HepG2 (cell line): ENCODE measurements around the gene PIGZ. TPM values are rescaled to one million over a fixed set of nuclear protein-coding genes. Genes with fewer than 3 reads are reported as not detected.

Source experiments
- CBX5 ChIP-seq: sonication (generic); formaldehyde crosslinking; IDR thresholded peaks from 2 replicates; pipeline ENCODE4 v1.4.0; 2020; ENCODE audit warnings: missing genetic modification reagents, borderline replicate concordance
- CREM ChIP-seq, 2 experiments: sonication (generic) in 1 of 2; formaldehyde crosslinking in 1 of 2; IDR thresholded peaks; 2 replicates each; pipeline versions ENCODE4 v1.4.0 to v1.6.1; 2016 to 2020; ENCODE audit warnings: antibody characterized with exemption in 1 of 2, mild to moderate bottlenecking in 1 of 2, missing genetic modification reagents in 1 of 2
- FLYWCH1 ChIP-seq: sonication (generic); formaldehyde crosslinking; IDR thresholded peaks from 2 replicates; pipeline ENCODE4 v1.8.1; 2023; ENCODE audit warnings: mild to moderate bottlenecking, missing genetic modification reagents
- FOSL1 ChIP-seq: sonication (generic); formaldehyde crosslinking; IDR thresholded peaks from 2 replicates; pipeline ENCODE4 v1.9.0; 2021; ENCODE audit warnings: missing genetic modification reagents, borderline replicate concordance
- FOXP1 ChIP-seq, 2 experiments: fragments of 450-650 bp in 1 of 2; IDR thresholded peaks; 2 replicates each; pipeline ENCODE4 v1.6.1; 2017 to 2018; ENCODE audit warnings: antibody characterized with exemption in 1 of 2
- GLMP ChIP-seq: sonication (generic); formaldehyde crosslinking; IDR thresholded peaks from 2 replicates; pipeline ENCODE4 v1.9.0; 2021; ENCODE audit warnings: missing genetic modification reagents, mild to moderate bottlenecking, borderline replicate concordance
- GRHL1 ChIP-seq: sonication (generic); formaldehyde crosslinking; conservative IDR thresholded peaks from 2 replicates; pipeline ENCODE4 v1.8.0; 2022; ENCODE audit warnings: missing genetic modification reagents
- MEIS1 ChIP-seq: sonication (generic); formaldehyde crosslinking; IDR thresholded peaks from 2 replicates; pipeline ENCODE4 v1.9.0; 2021; ENCODE audit warnings: mild to moderate bottlenecking, missing genetic modification reagents, moderate library complexity, borderline replicate concordance
- MLLT10 ChIP-seq: sonication (generic); formaldehyde crosslinking; IDR thresholded peaks from 2 replicates; pipeline ENCODE4 v1.4.0; 2020; ENCODE audit warnings: missing genetic modification reagents
- MTF1 ChIP-seq: sonication (generic); formaldehyde crosslinking; IDR thresholded peaks from 2 replicates; pipeline ENCODE4 v1.5.0; 2020; ENCODE audit warnings: missing genetic modification reagents
- NFIC ChIP-seq: IDR thresholded peaks from 2 replicates; pipeline ENCODE4 v1.6.1; 2012; ENCODE audit warnings: mild to moderate bottlenecking, low read length, inconsistent platforms
- SETDB1 ChIP-seq: sonication (generic); formaldehyde crosslinking; IDR thresholded peaks from 2 replicates; pipeline ENCODE4 v1.5.1; 2020; ENCODE audit warnings: missing genetic modification reagents, mild to moderate bottlenecking, borderline replicate concordance
- SMC3 ChIP-seq: IDR thresholded peaks from 2 replicates; pipeline ENCODE4 v1.6.1; 2011; ENCODE audit warnings: low read length, improper control_type of control experiment
- SNAPC5 ChIP-seq: sonication (generic); formaldehyde crosslinking; IDR thresholded peaks from 2 replicates; pipeline ENCODE4 v1.8.1; 2023; ENCODE audit warnings: mild to moderate bottlenecking, missing genetic modification reagents, borderline replicate concordance
- ZNF337 ChIP-seq: sonication (generic); formaldehyde crosslinking; IDR thresholded peaks from 2 replicates; pipeline ENCODE4 v1.5.1; 2020; ENCODE audit warnings: missing genetic modification reagents, low read depth, mild to moderate bottlenecking, borderline replicate concordance
- ZNF350 ChIP-seq: sonication (generic); formaldehyde crosslinking; IDR thresholded peaks from 2 replicates; pipeline ENCODE4 v1.4.0; 2020; ENCODE audit warnings: mild to moderate bottlenecking, low read depth, missing genetic modification reagents, borderline replicate concordance
- ZNF777 ChIP-seq: sonication (generic); formaldehyde crosslinking; IDR thresholded peaks from 2 replicates; pipeline ENCODE4 v1.4.0; 2020; ENCODE audit warnings: missing genetic modification reagents
- ZSCAN22 ChIP-seq: sonication (generic); formaldehyde crosslinking; IDR thresholded peaks from 2 replicates; pipeline ENCODE4 v1.4.0; 2020; ENCODE audit warnings: mild to moderate bottlenecking, missing genetic modification reagents
- polyA plus RNA-seq, 8 experiments: library from polyadenylated mRNA; depleted of rRNA in 3 of 8; stranded (reverse) in 7 of 8; unstranded in 1 of 8; fragments of >200 nt; fragmentation: Illumina TruSeq in 4 of 8; extraction: Trizol in 4 of 8; gene quantifications; 2 replicates each; pipeline versions ENCODE4 v1.2.1 to v1.2.3, GENCODE V29; 2011 to 2016; ENCODE audit warnings: low read depth in 4 of 8, missing spikeins in 1 of 8, mixed read lengths in 1 of 8; ENCODE audit not compliant: insufficient read depth in 1 of 8
- total RNA-seq, 5 experiments: library from RNA; depleted of rRNA; stranded (reverse); fragments of >200 nt; fragmentation: Illumina TruSeq; extraction: Trizol; gene quantifications; 2 replicates each; pipeline ENCODE4 v1.2.3, GENCODE V29; 2016; ENCODE audit warnings: low read depth in 1 of 5
- TF ChIP-seq, protein P1 (sequence below): sonication (generic); formaldehyde crosslinking; IDR thresholded peaks from 2 replicates; pipeline ENCODE4 v1.9.0; 2021; ENCODE audit warnings: missing genetic modification reagents, borderline replicate concordance
- TF ChIP-seq, protein P2 (sequence below): IDR thresholded peaks from 2 replicates; pipeline ENCODE4 v1.6.1; 2018; ENCODE audit warnings: missing genetic modification reagents
- TF ChIP-seq, protein P3 (sequence below): sonication (generic); formaldehyde crosslinking; IDR thresholded peaks from 2 replicates; pipeline ENCODE4 v1.5.0; 2020; ENCODE audit warnings: mild to moderate bottlenecking, missing genetic modification reagents

Gene PIGZ
- total and polyA plus RNA-seq, 2 of the 13 experiments (the other 11 are each of a cell fraction or from before 2014, with no cell fraction given): 4.7 to 60.5 TPM

DNA sequence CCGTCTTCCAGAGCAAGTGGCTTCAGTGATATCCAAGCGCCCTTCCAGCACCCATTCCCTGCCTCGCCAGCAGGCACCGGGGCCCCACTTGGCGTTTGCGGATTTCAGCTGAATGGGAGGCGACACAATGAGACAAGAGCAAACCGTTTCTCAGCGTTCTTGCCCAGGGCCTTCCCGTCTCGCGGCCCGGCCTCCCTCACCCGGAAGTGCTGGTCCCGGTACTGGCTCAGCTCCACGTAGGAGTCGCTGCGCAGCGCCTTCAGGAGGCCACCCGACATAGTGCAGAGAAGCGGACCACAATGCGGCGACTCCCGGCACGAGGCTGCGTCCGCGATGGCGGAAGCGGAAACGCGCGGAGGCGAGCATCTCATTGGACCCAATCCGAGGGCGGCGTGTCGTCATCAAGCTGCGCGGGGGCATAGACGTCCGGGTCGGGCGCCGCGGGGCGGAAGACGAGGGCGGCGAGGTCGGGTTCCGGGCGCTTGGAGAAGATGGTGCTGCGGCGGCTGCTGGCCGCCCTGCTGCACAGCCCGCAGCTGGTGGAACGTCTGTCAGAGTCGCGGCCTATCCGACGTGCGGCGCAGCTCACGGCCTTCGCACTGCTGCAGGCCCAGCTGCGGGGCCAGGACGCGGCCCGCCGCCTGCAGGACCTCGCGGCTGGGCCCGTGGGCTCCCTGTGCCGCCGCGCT is 26.3 kb downstream of the PIGZ start, which contains the start of gene NCBP2 (continued):
- TF ChIP-seq, protein P1, sequence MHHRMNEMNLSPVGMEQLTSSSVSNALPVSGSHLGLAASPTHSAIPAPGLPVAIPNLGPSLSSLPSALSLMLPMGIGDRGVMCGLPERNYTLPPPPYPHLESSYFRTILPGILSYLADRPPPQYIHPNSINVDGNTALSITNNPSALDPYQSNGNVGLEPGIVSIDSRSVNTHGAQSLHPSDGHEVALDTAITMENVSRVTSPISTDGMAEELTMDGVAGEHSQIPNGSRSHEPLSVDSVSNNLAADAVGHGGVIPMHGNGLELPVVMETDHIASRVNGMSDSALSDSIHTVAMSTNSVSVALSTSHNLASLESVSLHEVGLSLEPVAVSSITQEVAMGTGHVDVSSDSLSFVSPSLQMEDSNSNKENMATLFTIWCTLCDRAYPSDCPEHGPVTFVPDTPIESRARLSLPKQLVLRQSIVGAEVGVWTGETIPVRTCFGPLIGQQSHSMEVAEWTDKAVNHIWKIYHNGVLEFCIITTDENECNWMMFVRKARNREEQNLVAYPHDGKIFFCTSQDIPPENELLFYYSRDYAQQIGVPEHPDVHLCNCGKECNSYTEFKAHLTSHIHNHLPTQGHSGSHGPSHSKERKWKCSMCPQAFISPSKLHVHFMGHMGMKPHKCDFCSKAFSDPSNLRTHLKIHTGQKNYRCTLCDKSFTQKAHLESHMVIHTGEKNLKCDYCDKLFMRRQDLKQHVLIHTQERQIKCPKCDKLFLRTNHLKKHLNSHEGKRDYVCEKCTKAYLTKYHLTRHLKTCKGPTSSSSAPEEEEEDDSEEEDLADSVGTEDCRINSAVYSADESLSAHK (CRISPR knock-in tag): no peak
- TF ChIP-seq FOSL1 (no peak), FLYWCH1 (CRISPR knock-in tag) (no peak), NFIC (no peak), SNAPC5 (CRISPR knock-in tag) (no peak), ZNF337 (peak; percentile 54; the same call in 1 of the 2 replicates), SETDB1 (CRISPR knock-in tag) (no peak), CREM (IDR thresholded peaks at IDR 0.05) (peak; percentile 98), CREM (CRISPR knock-in tag; IDR thresholded peaks at IDR 0.05) (peak; percentile 93), CBX5 (CRISPR knock-in tag) (peak; percentile 96; the same call in 1 of the 2 replicates), MTF1 (CRISPR knock-in tag) (no peak), ZSCAN22 (CRISPR knock-in tag) (no peak), ZNF777 (CRISPR knock-in tag) (peak; percentile 41; the same call in 1 of the 2 replicates), MLLT10 (CRISPR knock-in tag) (no peak), GLMP (CRISPR knock-in tag) (no peak), GRHL1 (no peak), SMC3 (no peak), FOXP1 (IDR thresholded peaks at IDR 0.05) (no peak), FOXP1 (CRISPR knock-in tag; IDR thresholded peaks at IDR 0.05) (no peak), ZNF350 (peak; percentile 97), MEIS1 (CRISPR knock-in tag) (peak; percentile 76)
- TF ChIP-seq, protein P2, sequence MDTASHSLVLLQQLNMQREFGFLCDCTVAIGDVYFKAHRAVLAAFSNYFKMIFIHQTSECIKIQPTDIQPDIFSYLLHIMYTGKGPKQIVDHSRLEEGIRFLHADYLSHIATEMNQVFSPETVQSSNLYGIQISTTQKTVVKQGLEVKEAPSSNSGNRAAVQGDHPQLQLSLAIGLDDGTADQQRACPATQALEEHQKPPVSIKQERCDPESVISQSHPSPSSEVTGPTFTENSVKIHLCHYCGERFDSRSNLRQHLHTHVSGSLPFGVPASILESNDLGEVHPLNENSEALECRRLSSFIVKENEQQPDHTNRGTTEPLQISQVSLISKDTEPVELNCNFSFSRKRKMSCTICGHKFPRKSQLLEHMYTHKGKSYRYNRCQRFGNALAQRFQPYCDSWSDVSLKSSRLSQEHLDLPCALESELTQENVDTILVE (CRISPR knock-in tag): peak; percentile 88
- TF ChIP-seq, protein P3, sequence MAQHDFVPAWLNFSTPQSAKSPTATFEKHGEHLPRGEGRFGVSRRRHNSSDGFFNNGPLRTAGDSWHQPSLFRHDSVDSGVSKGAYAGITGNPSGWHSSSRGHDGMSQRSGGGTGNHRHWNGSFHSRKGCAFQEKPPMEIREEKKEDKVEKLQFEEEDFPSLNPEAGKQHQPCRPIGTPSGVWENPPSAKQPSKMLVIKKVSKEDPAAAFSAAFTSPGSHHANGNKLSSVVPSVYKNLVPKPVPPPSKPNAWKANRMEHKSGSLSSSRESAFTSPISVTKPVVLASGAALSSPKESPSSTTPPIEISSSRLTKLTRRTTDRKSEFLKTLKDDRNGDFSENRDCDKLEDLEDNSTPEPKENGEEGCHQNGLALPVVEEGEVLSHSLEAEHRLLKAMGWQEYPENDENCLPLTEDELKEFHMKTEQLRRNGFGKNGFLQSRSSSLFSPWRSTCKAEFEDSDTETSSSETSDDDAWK (CRISPR knock-in tag): no peak
